HCT116 (cell line): ENCODE results near the gene SLC7A5. TPM values are rescaled to one million over a fixed set of nuclear protein-coding genes. Genes with fewer than 3 reads are reported as not detected.

Experiments
- ATAC-seq: fragments of 200-7000 bp; cut with Tn5 transposase; 2 replicates; pipeline ENCODE4 v1.9.1; 2020; ENCODE audit warnings: mild to moderate bottlenecking, moderate library complexity
- BruUV-seq: library from RNA; stranded (reverse); fragments of 400-500 nt; replicated peaks from 2 replicates; lab custom pipeline; 2021; lab: Mats Ljungman, UMichigan
- CTCF ChIA-PET: fragments of 300-600 bp; sonication (Branson Sonifier 250); formaldehyde crosslinking; loops from one replicate; lab custom pipeline; 2021; ENCODE audit warnings: antibody characterized with exemption; lab: Charles Lee
- POLR2A ChIA-PET: fragments of 300-600, 350-600 bp; sonication (Branson Sonifier 250); formaldehyde crosslinking; loops from one replicate; lab custom pipeline; 2021; ENCODE audit warnings: antibody characterized with exemption; lab: Charles Lee
- RAD21 ChIA-PET, 2 experiments: fragments of 300-600 bp; sonication (Branson Sonifier 250); formaldehyde crosslinking; loops; one replicate each; lab custom pipeline; 2023; ENCODE audit warnings: low total read pairs in 2 of 2; ENCODE audit not compliant: uncharacterized antibody in 2 of 2, unreplicated experiment in 2 of 2, low non-redundant PET in 1 of 2; lab: Charles Lee
- DNase-seq: peaks from one replicate; pipeline ENCODE4 v3.0.0-alpha.2; 2010; ENCODE audit warnings: low read depth, low spot score
- H2AFZ ChIP-seq: fragments of 200-600 bp; shearing (Covaris generic), sonication (generic); 2 replicates; pipeline ENCODE4 v1.6.1; 2017; ENCODE audit warnings: low read depth, mixed run types, mixed read lengths, antibody characterized with exemption, low read length; ENCODE audit not compliant: poor library complexity, severe bottlenecking
- H3K27ac ChIP-seq: 2 replicates; pipeline ENCODE4 v1.5.1; 2012; ENCODE audit warnings: low read depth, low read length
- H3K27me3 ChIP-seq: fragments of 200-600 bp; sonication (generic); 2 replicates; pipeline ENCODE4 v1.6.1; 2016; ENCODE audit warnings: mixed run types, low read length, mixed read lengths; ENCODE audit not compliant: insufficient read depth
- H3K36me3 ChIP-seq, 2 experiments: fragments of 200-500 bp in 1 of 2; fragments of 200-600 bp in 1 of 2; sonication (Bioruptor generic) in 1 of 2; sonication (generic) in 1 of 2; 2 replicates each; pipeline versions ENCODE4 v1.5.1 to v1.6.1; 2014 to 2016; ENCODE audit warnings: low read length in 2 of 2, inconsistent platforms in 1 of 2, mixed read lengths in 1 of 2, mixed run types in 1 of 2; ENCODE audit not compliant: insufficient read depth in 2 of 2, control insufficient read depth in 1 of 2
- H3K4me1 ChIP-seq, 2 experiments: fragments of 200-600 bp in 1 of 2; sonication (generic) in 1 of 2; 2 replicates each; pipeline versions ENCODE4 v1.5.1 to v1.6.1; 2012 to 2017; ENCODE audit warnings: low read length in 2 of 2, inconsistent platforms in 1 of 2, mild to moderate bottlenecking in 1 of 2, mixed read lengths in 1 of 2, mixed run types in 1 of 2, moderate library complexity in 1 of 2; ENCODE audit not compliant: insufficient read depth in 2 of 2, control insufficient read depth in 1 of 2
- H3K4me2 ChIP-seq: fragments of 200-600 bp; sonication (generic); 2 replicates; pipeline ENCODE4 v1.6.1; 2017; ENCODE audit warnings: mixed run types, low read length, mixed read lengths
- H3K4me3 ChIP-seq, 2 experiments: fragments of 200-600 bp in 1 of 2; sonication (generic) in 1 of 2; replicated peaks in 1 of 2; 2 replicates each; pipeline ENCODE4 v1.5.1; 2011 to 2016; ENCODE audit warnings: low read length in 2 of 2, control low read depth in 1 of 2, low read depth in 1 of 2, mild to moderate bottlenecking in 1 of 2, mixed read lengths in 1 of 2, mixed run types in 1 of 2
- H3K79me2 ChIP-seq: fragments of 200-600 bp; sonication (generic); 2 replicates; pipeline ENCODE4 v1.6.1; 2017; ENCODE audit warnings: mild to moderate bottlenecking, mixed run types, low read length, moderate library complexity, mixed read lengths; ENCODE audit not compliant: insufficient read depth
- H3K9ac ChIP-seq: fragments of 200-600 bp; sonication (generic); 2 replicates; pipeline ENCODE4 v1.6.1; 2016; ENCODE audit warnings: low read length, mixed read lengths
- H3K9me2 ChIP-seq: fragments of 200-600 bp; sonication (generic), shearing (Covaris generic); 2 replicates; pipeline ENCODE4 v1.6.1; 2017; ENCODE audit warnings: mixed run types, mild to moderate bottlenecking, moderate library complexity; ENCODE audit not compliant: insufficient read depth
- H3K9me3 ChIP-seq, 2 experiments: fragments of 200-500 bp in 1 of 2; fragments of 200-600 bp in 1 of 2; sonication (Bioruptor generic) in 1 of 2; sonication (generic) in 1 of 2; 2 replicates each; pipeline ENCODE4 v1.6.1; 2014 to 2017; ENCODE audit warnings: low read length in 2 of 2, mixed read lengths in 2 of 2, inconsistent platforms in 1 of 2, low read depth in 1 of 2, mild to moderate bottlenecking in 1 of 2, mixed run types in 1 of 2, moderate library complexity in 1 of 2; ENCODE audit not compliant: control insufficient read depth in 1 of 2, insufficient read depth in 1 of 2
- H4K20me1 ChIP-seq: fragments of 200-600 bp; sonication (generic), shearing (Covaris generic); 2 replicates; pipeline ENCODE4 v1.6.1; 2017; ENCODE audit warnings: mixed run types, mild to moderate bottlenecking, moderate library complexity; ENCODE audit not compliant: insufficient read depth
- ATF3 ChIP-seq: IDR thresholded peaks from 2 replicates; pipeline ENCODE4 v1.6.1; 2012
- CBX3 ChIP-seq: IDR thresholded peaks from 2 replicates; pipeline ENCODE4 v1.6.1; 2012; ENCODE audit warnings: low read depth
- CEBPB ChIP-seq: IDR thresholded peaks from 2 replicates; pipeline ENCODE4 v1.6.1; 2012; ENCODE audit warnings: low read depth
- EGR1 ChIP-seq: IDR thresholded peaks from 2 replicates; pipeline ENCODE4 v1.6.1; 2012; ENCODE audit warnings: low read depth
- EZH2phosphoT487 ChIP-seq: fragments of 200-600 bp; IDR thresholded peaks from 2 replicates; pipeline ENCODE4 v1.6.1; 2018; ENCODE audit warnings: antibody characterized with exemption, borderline replicate concordance
- FOSL1 ChIP-seq: IDR thresholded peaks from 2 replicates; pipeline ENCODE4 v1.6.1; 2012; ENCODE audit warnings: low read depth
- MAX ChIP-seq: IDR thresholded peaks from 2 replicates; pipeline ENCODE4 v1.6.1; 2012
- RAD21 ChIP-seq: IDR thresholded peaks from 2 replicates; pipeline ENCODE4 v1.6.1; 2012; ENCODE audit warnings: low read depth, mild to moderate bottlenecking
- SIN3A ChIP-seq: IDR thresholded peaks from 2 replicates; pipeline ENCODE4 v1.6.1; 2012; ENCODE audit warnings: low read depth
- ZFX ChIP-seq: fragments of 450-650 bp; IDR thresholded peaks from 2 replicates; pipeline ENCODE4 v1.6.1; 2017
- intact Hi-C: fragments of 100-400 bp; cut with micrococcal nuclease; formaldehyde crosslinking; loops from 2 replicates; pipeline ENCODE4 v1.10.0; 2022
- total RNA-seq: library from RNA; stranded (reverse); gene quantifications from one replicate; pipeline ENCODE4 v1.2.1, GENCODE V29; 2021; ENCODE audit not compliant: unreplicated experiment

The SLC7A5 gene
- total RNA-seq, 1 experiment from 2014 or later = 482 TPM

- Histone ChIP-seq H3K4me2 (no peak overlapping the region), H3K9ac (no peak overlapping the region), H3K27me3 (no peaks in the 10 kb centered on the region), H3K27ac (no peak overlapping the region), H3K4me3 (no peak overlapping the region), H3K36me3 (peaks cover 29 to 56% of the 10 kb centered on the region in 2 experiments; a peak in 3 of 4 replicates), H2AFZ (no peak overlapping the region), H3K79me2 (peaks cover 4% of the 10 kb centered on the region; the same call in 1 of the 2 replicates), H4K20me1 (no peaks in the 10 kb centered on the region)
- ATAC-seq (no peak), DNase-seq (no peak)
- POLR2A ChIA-PET = interaction anchor here (1.3 kb wide), 1 partner anchor 24 kb away, joined by 5 read pairs; no protein-coding TSS in a partner anchor
- CTCF ChIA-PET = interaction anchor here (0.7 kb wide), 1 partner anchor 19 kb away, joined by 3 read pairs; no protein-coding TSS in a partner anchor
- intact Hi-C loops = no loop called here
- TF ChIP-seq SIN3A (no peak), RAD21 (no peak), ZFX (no peak), EZH2phosphoT487 (no peak), EGR1 (no peak), FOSL1 (no peak), CBX3 (no peak), CEBPB (no peak), MAX (no peak), ATF3 (no peak)
- TF ChIP-seq, all 23 proteins: peak for 0
- RAD21 ChIA-PET = no interaction called here
- H3K9me3 ChIP-seq = no peaks in the 10 kb centered on the region
- no TSS peak for BruUV-seq
- no peaks in the 10 kb centered on the region for H3K4me1 ChIP-seq
- H3K9me2 ChIP-seq = no peaks in the 10 kb centered on the region
Observed at GRCh38 chr16:87830673-87831420, 38.5 kb downstream of the SLC7A5 start.
